Natural killer cell (primary cell): ENCODE results near the gene BATF. TPM values are rescaled to one million over a fixed set of nuclear protein-coding genes. Genes with fewer than 3 reads are reported as not detected.

ENCODE experiments used
- ATAC-seq, 3 donors: fragments of 150-1000 bp in 2 of 3; fragments of 200-7000 bp in 1 of 3; cut with Tn5 transposase; 1 replicate in 1 of 3; 2 replicates in 2 of 3; pipeline ENCODE4 v1.10.0; 2021; ENCODE audit warnings: mild to moderate bottlenecking in 2 of 3, moderate library complexity in 2 of 3
- DNase-seq, 2 donors: peaks; one replicate each; pipeline versions ENCODE4 v3.0.0 to v3.0.0-alpha.2; 2013 to 2021; ENCODE audit warnings: mixed read lengths in 1 of 2
- H3K27ac ChIP-seq: one replicate; pipeline ENCODE4 v1.5.1; 2013; ENCODE audit warnings: mild to moderate bottlenecking, low read length
- H3K27me3 ChIP-seq: one replicate; pipeline ENCODE4 v1.6.1; 2013; ENCODE audit warnings: low read length; ENCODE audit not compliant: control insufficient read depth, insufficient read depth
- H3K36me3 ChIP-seq: one replicate; pipeline ENCODE4 v1.6.1; 2013; ENCODE audit warnings: low read length; ENCODE audit not compliant: control insufficient read depth, insufficient read depth
- H3K4me1 ChIP-seq: one replicate; pipeline ENCODE4 v1.6.1; 2013; ENCODE audit warnings: low read length; ENCODE audit not compliant: control insufficient read depth, insufficient read depth
- H3K4me3 ChIP-seq: one replicate; pipeline ENCODE4 v1.5.1; 2013; ENCODE audit warnings: low read length
- H3K9me3 ChIP-seq: one replicate; pipeline ENCODE4 v1.6.1; 2013; ENCODE audit warnings: low read length; ENCODE audit not compliant: control insufficient read depth, insufficient read depth
- H3K27ac Mint-ChIP-seq, 2 donors: one replicate each; pipeline ENCODE4 v1.8.0; 2022; ENCODE audit warnings: mild to moderate bottlenecking in 2 of 2, mixed read lengths in 2 of 2, moderate library complexity in 1 of 2
- H3K27me3 Mint-ChIP-seq, 2 donors: one replicate each; pipeline ENCODE4 v1.8.0; 2022; ENCODE audit warnings: low read depth in 2 of 2, mixed read lengths in 2 of 2
- H3K36me3 Mint-ChIP-seq: one replicate; pipeline ENCODE4 v1.8.0; 2022; ENCODE audit warnings: mixed read lengths
- H3K4me1 Mint-ChIP-seq, 2 donors: one replicate each; pipeline ENCODE4 v1.8.0; 2022; ENCODE audit warnings: mixed read lengths in 2 of 2
- H3K4me3 Mint-ChIP-seq: one replicate; pipeline ENCODE4 v1.8.0; 2022; ENCODE audit warnings: mild to moderate bottlenecking, moderate library complexity, mixed read lengths
- H3K9me3 Mint-ChIP-seq, 2 donors: one replicate each; pipeline ENCODE4 v1.8.0; 2022; ENCODE audit warnings: mixed read lengths in 2 of 2
- WGBS: methylation state at CpG from one replicate; pipeline ENCODE4 v1.1.7; 2013; ENCODE audit warnings: missing lambda C conversion rate; ENCODE audit not compliant: insufficient coverage; 5-methylcytosine and 5-hydroxymethylcytosine counted together
- intact Hi-C: fragments of 100-400 bp; cut with micrococcal nuclease; formaldehyde crosslinking; loops from one replicate; pipeline ENCODE4 v1.14.2; 2022
- total RNA-seq, 4 donors: library from RNA; stranded (reverse); fragments of 120-200 nt in 1 of 4; gene quantifications; one replicate each; pipeline versions ENCODE4 v1.2.3 to v1.2.4, GENCODE V29; 2013 to 2022
- TF ChIP-seq, protein P1 (sequence below): fragments of 200-600 bp; IDR thresholded peaks from one replicate; pipeline ENCODE4 v1.8.0; 2022; ENCODE audit warnings: antibody characterized with exemption

The BATF gene
- total RNA-seq, 3 donors from 2014 or later (not counting 1 experiment from before 2014, with no cell fraction given) = 12.6 to 32.5 (median 21.4) TPM

DNA sequence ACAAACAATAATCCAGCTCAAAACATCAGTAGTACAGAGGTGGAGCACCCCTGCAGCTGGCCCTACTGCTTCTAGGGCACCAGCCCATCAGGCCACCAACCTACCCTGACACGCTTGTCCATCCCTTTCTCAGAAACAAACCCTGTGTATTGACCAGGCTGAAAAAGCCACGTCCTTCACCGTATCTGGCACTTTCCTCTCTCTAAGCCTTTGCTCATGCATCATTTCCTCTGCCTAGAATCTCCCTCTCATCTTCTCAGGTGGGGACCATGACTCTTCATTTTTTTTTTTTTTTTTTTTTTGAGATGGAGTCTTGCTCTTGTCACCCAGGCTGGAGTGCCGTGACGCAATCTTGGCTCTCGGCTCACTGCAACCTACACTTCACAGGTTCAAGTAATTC is 30.9 kb downstream of the BATF start:
- peaks cover 3% of the 10 kb centered on the region for H3K36me3 ChIP-seq
- no peak for ATAC-seq
- Mint-ChIP-seq H3K27me3 (no peaks in the 10 kb centered on the region), H3K4me3 (no peak overlapping the region), H3K36me3 (no peaks in the 10 kb centered on the region), H3K9me3 (no peaks in the 10 kb centered on the region), H3K27ac (no peak overlapping the region), H3K4me1 (peaks cover 0 to 10% of the 10 kb centered on the region in 2 donors)
- DNase-seq = no peak
- no peaks in the 10 kb centered on the region for H3K27me3 ChIP-seq
- H3K9me3 ChIP-seq = no peaks in the 10 kb centered on the region
- no peak overlapping the region for H3K4me3 ChIP-seq
- H3K4me1 ChIP-seq = no peaks in the 10 kb centered on the region
- intact Hi-C loops = no loop called here
- TF ChIP-seq, protein P1, sequence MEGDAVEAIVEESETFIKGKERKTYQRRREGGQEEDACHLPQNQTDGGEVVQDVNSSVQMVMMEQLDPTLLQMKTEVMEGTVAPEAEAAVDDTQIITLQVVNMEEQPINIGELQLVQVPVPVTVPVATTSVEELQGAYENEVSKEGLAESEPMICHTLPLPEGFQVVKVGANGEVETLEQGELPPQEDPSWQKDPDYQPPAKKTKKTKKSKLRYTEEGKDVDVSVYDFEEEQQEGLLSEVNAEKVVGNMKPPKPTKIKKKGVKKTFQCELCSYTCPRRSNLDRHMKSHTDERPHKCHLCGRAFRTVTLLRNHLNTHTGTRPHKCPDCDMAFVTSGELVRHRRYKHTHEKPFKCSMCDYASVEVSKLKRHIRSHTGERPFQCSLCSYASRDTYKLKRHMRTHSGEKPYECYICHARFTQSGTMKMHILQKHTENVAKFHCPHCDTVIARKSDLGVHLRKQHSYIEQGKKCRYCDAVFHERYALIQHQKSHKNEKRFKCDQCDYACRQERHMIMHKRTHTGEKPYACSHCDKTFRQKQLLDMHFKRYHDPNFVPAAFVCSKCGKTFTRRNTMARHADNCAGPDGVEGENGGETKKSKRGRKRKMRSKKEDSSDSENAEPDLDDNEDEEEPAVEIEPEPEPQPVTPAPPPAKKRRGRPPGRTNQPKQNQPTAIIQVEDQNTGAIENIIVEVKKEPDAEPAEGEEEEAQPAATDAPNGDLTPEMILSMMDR = no peak
- WGBS = 81% methylated on average over 6 of the region's 6 CpGs
- H3K27ac ChIP-seq = no peak overlapping the region

GRCh38 chr14:75553761-75554364 is 31.6 kb downstream of the BATF start:
- 62% methylated on average over 3 of the region's 4 CpGs for WGBS
- H3K4me1 Mint-ChIP-seq = peaks cover 0 to 10% of the 10 kb centered on the region in 2 donors
- intact Hi-C loops = no loop called here

DNA sequence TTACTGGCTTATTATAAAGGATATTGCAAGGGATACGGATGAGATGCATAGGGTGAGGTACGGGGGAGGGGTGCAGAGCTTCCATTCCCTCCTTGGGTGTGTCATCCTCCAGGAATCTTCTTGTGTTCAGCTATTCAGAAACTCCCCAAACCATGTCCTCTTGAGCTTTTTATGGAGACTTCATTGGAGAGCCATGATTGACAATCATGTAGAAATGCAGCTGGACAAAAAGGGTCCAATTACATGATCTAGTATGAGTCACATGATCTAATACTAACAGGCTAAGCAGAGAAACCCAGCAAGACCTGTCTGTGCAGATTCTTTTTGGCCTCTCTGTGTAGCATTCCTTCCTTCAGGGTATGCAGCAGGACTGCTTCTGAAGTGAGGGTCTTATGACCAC is 32.2 kb downstream of the BATF start:
- Mint-ChIP-seq H3K27ac (no peak overlapping the region), H3K36me3 (no peaks in the 10 kb centered on the region), H3K9me3 (no peaks in the 10 kb centered on the region), H3K4me3 (no peak overlapping the region), H3K27me3 (no peaks in the 10 kb centered on the region), H3K4me1 (peaks cover 0 to 10% of the 10 kb centered on the region in 2 donors)
- Histone ChIP-seq H3K4me3 (no peak overlapping the region), H3K27me3 (no peaks in the 10 kb centered on the region), H3K36me3 (no peaks in the 10 kb centered on the region), H3K4me1 (no peaks in the 10 kb centered on the region), H3K27ac (no peak overlapping the region), H3K9me3 (no peaks in the 10 kb centered on the region)
- TF ChIP-seq, protein P1 = no peak
- 50% methylated on average over 2 of the region's 2 CpGs for WGBS
- no peak for DNase-seq
- intact Hi-C loops = no loop called here
- no peak for ATAC-seq

More at GRCh38 chr14:75553761-75554364, 31.6 kb downstream of the BATF start:
- Histone ChIP-seq H3K27ac (no peak overlapping the region), H3K4me1 (no peaks in the 10 kb centered on the region), H3K9me3 (no peaks in the 10 kb centered on the region), H3K4me3 (no peak overlapping the region), H3K27me3 (no peaks in the 10 kb centered on the region), H3K36me3 (no peaks in the 10 kb centered on the region)
- ATAC-seq = no peak
- TF ChIP-seq, protein P1 = no peak
- H3K9me3 Mint-ChIP-seq = no peaks in the 10 kb centered on the region
- no peak overlapping the region for H3K4me3 Mint-ChIP-seq
- no peaks in the 10 kb centered on the region for H3K36me3 Mint-ChIP-seq
- H3K27me3 Mint-ChIP-seq = no peaks in the 10 kb centered on the region
- H3K27ac Mint-ChIP-seq = no peak overlapping the region
- DNase-seq = no peak

DNA sequence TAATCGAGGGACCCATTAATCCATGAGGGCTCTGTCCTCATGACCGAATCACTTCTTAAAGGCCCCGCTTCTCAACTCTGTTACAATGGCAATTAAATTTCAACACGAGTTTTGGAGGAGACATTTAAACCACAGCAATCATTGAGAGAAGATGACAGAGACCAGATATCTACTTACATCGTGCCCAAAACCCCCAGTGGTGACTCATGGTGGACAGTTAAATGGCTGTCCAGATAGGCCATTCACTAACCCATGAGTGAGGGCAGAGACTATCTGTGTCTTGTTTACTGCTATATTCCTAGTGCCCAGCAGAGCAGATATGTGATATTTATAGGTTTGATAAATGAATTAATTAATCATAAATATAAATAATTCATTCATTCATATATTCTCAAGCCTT is 36.2 kb downstream of the BATF start:
- no peak overlapping the region for H3K27ac ChIP-seq
- Mint-ChIP-seq H3K9me3 (no peaks in the 10 kb centered on the region), H3K36me3 (no peaks in the 10 kb centered on the region), H3K4me1 (peaks cover 5 to 7% of the 10 kb centered on the region in 2 donors), H3K27me3 (no peaks in the 10 kb centered on the region), H3K4me3 (no peak overlapping the region), H3K27ac (no peak overlapping the region)
- H3K4me1 ChIP-seq = peaks cover 5% of the 10 kb centered on the region
- TF ChIP-seq, protein P1 = no peak
- no peaks in the 10 kb centered on the region for H3K9me3 ChIP-seq
- H3K27me3 ChIP-seq = no peaks in the 10 kb centered on the region
- ATAC-seq (no peak), DNase-seq (no peak)
- intact Hi-C loops = loop anchor here (5.0 kb wide), 1 partner anchor 36 kb away; the partner anchor contains the start of gene BATF
- H3K4me3 ChIP-seq = no peak overlapping the region
- WGBS = 90% methylated on average over 5 of the region's 5 CpGs
- H3K36me3 ChIP-seq = no peaks in the 10 kb centered on the region
